RWPE1 (cell line): Measurements from ENCODE around the gene B3GALT5.
"Not testable (repeated sequence)": the region's sequence is repeated elsewhere in the genome, so short reads cannot be mapped to it uniquely, and the experiment has no call there.

Experiments used
- CTCF ChIA-PET: fragments of 350-600 bp; sonication (Branson Sonifier 250); formaldehyde crosslinking; extraction: SDS; loops from one replicate; lab custom pipeline; 2021; lab: Yijun Ruan, JAX
- POLR2A ChIA-PET: fragments of 400-600 bp; formaldehyde crosslinking; extraction: SDS; loops from one replicate; lab custom pipeline; 2020; ENCODE audit warnings: antibody characterized with exemption; ENCODE audit not compliant: low non-redundant PET; lab: Yijun Ruan, JAX
- DNase-seq: peaks from one replicate; pipeline ENCODE4 v3.0.0; 2012; ENCODE audit warnings: low spot score
- H3K27ac ChIP-seq: fragments of 450-650 bp; 2 replicates; pipeline ENCODE4 v1.5.1; 2017
- TF ChIP-seq, protein P1 (sequence below): fragments of 450-650 bp; conservative IDR thresholded peaks from 2 replicates; pipeline ENCODE4 v1.5.1; 2017; ENCODE audit warnings: low read depth, mild to moderate bottlenecking

Gene B3GALT5

DNA sequence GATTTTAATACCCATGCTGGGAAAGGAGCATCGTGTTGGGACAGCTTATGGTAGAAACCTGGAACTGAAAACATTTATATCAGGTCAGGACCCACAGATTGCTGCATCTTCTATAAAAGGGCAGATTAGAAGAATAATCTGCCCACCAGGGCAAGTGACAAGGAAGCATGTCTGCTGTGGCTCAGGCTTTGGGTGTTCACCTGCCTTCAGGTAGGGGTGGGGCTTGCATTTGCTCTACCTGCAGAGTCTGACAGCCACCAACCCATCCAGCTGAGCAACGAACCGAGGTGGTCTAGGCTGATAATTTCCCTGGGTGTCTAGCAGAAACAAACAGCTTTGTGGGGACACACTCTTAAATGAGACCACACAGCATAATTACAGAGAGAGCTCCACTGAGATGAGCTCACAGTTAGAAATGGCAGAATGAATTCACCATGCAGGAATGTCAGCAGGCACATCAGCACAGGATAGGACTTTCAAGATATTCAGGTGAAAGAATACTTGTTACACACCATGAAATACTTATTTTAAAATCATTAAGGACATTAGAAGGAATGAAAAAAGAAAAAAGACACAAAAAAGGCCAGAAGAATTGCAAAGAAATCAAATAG is 36.1 kb upstream of the B3GALT5 start:
- TF ChIP-seq, protein P1, sequence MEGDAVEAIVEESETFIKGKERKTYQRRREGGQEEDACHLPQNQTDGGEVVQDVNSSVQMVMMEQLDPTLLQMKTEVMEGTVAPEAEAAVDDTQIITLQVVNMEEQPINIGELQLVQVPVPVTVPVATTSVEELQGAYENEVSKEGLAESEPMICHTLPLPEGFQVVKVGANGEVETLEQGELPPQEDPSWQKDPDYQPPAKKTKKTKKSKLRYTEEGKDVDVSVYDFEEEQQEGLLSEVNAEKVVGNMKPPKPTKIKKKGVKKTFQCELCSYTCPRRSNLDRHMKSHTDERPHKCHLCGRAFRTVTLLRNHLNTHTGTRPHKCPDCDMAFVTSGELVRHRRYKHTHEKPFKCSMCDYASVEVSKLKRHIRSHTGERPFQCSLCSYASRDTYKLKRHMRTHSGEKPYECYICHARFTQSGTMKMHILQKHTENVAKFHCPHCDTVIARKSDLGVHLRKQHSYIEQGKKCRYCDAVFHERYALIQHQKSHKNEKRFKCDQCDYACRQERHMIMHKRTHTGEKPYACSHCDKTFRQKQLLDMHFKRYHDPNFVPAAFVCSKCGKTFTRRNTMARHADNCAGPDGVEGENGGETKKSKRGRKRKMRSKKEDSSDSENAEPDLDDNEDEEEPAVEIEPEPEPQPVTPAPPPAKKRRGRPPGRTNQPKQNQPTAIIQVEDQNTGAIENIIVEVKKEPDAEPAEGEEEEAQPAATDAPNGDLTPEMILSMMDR, result no peak
- POLR2A ChIA-PET, result no interaction called here
- H3K27ac ChIP-seq, result no peak overlapping the region
- CTCF ChIA-PET, result interaction anchor here (0.6 kb wide), 1 partner anchor 918 kb away, joined by 3 read pairs; no protein-coding TSS in a partner anchor
- no peak for DNase-seq

DNA sequence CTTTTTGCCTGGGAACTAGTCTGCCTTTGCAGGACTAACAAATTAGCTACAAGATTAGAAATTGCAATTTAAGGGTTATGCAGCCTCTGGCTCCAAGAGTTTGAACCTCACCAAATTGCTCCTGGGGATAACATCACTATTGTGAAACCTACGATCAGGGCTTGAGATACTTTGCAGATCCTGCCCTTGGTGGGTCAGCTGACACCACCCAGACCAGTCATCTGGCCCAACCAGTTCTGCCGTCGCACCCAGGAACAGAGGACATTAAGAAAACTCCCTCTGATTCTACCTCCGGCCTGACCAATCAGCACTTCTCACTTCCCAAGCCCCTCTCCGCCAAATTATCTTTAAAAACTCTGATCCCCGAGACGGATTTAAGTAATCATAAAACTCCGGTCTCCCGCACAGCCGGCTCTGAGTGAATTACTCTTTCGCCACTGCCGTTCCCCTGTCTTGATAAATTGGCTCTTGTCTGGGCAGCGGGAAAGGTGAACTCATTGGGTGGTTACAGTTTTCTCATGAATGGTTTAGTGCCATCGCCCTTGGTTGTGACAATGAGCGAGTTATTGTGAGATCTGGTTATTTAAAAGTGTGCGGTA is 32.9 kb upstream of the B3GALT5 start:
- no peak overlapping the region for H3K27ac ChIP-seq
- DNase-seq, result no peak
- TF ChIP-seq, protein P1, result no peak
- CTCF ChIA-PET, result no interaction called here
- POLR2A ChIA-PET, result no interaction called here

DNA sequence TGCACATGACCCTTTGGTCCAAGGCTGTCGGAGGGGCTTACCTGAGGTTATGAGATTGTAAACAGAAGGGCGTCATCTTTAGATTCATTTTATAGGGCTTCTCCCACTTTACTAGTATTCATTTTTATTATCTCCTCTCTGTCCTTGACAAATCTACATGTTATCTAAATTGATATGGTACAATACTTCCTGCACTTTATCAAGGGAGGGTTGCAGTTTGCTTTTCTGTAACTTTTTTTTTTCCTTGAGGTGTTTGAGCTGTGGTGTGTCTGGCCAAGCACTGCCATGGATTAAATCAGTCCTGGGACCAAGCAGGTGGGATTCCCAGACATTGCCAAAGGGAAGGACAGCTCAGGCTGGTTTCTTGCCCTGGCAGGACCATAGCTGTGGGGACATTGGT is 32.0 kb upstream of the B3GALT5 start:
- DNase-seq, result no peak
- H3K27ac ChIP-seq, result no peak overlapping the region
- TF ChIP-seq, protein P1, result no peak
- ChIA-PET CTCF (no interaction called here), POLR2A (no interaction called here)

DNA sequence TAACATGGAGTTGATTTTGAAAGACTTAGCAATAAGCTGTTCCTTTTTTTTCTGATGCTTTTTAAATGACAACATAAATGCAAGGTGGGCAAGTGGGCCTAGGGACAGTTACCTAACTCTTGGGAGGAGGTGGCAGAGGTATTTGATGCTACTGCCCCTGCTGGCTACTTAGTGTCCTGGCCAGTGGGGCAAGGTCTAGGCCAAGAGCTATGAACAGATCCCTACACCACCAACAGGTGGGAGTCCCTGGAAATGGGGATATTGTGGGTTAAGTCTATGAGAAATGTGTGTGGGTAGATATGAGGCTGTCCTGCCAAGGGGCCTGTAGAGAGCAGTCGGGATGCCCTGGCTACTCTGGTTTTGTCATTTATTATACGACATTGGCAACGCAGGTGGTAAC is 31.3 kb upstream of the B3GALT5 start:
- POLR2A ChIA-PET, result no interaction called here

DNA sequence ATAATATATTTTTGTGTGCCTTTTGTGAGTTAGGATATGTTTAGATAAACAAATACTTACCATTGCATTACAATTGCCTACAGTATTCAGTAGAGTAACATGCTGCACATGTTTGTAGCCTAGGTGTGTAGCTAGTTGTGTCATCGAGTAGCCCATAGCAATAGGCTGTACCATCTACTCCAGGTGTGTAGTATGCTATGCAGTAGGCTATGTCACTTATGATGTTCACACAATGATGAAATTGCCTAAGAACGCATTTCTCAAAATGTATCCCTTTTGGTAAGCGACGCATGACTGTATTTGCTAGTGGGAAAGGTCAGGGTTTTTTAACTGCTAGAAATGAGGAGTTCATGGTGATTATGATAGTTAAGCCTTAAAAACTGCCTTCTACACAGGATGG is 30.0 kb upstream of the B3GALT5 start:
- TF ChIP-seq, protein P1, result no peak
- ChIA-PET POLR2A (no interaction called here), CTCF (no interaction called here)
- no peak overlapping the region for H3K27ac ChIP-seq
- no peak for DNase-seq

More for the DNA sequence above, 31.3 kb upstream of the B3GALT5 start:
- TF ChIP-seq, protein P1, result no peak
- CTCF ChIA-PET, result no interaction called here
- H3K27ac ChIP-seq, result no peak overlapping the region
- DNase-seq, result no peak

DNA sequence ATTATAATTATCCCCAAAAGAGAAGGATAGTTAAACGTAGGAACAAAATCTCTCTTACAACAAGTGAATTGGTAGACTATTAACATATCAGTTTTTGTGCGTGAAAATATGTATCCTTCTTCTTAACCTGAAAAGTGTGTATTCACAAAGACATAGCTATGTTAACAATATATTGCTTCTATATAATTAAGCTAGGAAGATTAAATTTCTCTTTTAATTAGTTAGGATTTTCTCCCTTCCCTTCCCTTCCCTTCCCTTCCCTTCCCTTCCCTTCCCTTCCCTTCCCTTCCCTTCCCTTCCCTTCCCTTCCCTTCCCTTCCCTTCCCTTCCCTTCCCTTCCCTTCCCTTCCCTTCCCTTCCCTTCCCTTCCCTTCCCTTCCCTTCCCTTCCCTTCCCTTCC is 29.2 kb upstream of the B3GALT5 start:
- DNase-seq, H3K27ac ChIP-seq, CTCF ChIA-PET, POLR2A ChIA-PET: not testable (repeated sequence)

DNA sequence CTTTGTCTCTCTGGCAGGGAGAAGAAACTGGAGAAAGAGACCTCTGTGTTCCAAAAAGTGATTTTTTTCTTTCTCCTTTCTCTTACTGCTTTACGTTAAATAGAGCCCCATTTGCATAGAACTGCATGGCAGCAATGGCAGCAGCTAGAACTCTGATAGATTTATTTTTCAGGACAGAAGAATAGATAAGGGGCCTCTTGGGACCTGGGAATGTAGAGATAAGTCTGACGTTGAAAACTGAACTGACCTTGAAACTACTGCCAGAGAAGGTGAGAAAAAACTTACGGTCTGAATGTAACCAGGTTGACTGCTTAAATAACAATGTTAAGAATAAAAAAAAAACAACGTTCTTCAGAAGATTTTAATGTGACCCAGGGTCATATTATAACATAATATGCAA is 25.4 kb upstream of the B3GALT5 start:
- no peak overlapping the region for H3K27ac ChIP-seq
- TF ChIP-seq, protein P1, result no peak
- ChIA-PET CTCF (no interaction called here), POLR2A (no interaction called here)
- no peak for DNase-seq
